Measurements from ENCODE around the gene IPO5.

GRCh38 chr13:97951376-97951775 lies 2.1 kb upstream of the IPO5 start:
- TF ChIP-seq, protein P1, sequence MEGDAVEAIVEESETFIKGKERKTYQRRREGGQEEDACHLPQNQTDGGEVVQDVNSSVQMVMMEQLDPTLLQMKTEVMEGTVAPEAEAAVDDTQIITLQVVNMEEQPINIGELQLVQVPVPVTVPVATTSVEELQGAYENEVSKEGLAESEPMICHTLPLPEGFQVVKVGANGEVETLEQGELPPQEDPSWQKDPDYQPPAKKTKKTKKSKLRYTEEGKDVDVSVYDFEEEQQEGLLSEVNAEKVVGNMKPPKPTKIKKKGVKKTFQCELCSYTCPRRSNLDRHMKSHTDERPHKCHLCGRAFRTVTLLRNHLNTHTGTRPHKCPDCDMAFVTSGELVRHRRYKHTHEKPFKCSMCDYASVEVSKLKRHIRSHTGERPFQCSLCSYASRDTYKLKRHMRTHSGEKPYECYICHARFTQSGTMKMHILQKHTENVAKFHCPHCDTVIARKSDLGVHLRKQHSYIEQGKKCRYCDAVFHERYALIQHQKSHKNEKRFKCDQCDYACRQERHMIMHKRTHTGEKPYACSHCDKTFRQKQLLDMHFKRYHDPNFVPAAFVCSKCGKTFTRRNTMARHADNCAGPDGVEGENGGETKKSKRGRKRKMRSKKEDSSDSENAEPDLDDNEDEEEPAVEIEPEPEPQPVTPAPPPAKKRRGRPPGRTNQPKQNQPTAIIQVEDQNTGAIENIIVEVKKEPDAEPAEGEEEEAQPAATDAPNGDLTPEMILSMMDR (IDR thresholded peaks at IDR 0.05): no peak
- TF ChIP-seq POLR2A (IDR thresholded peaks at IDR 0.05): no peak
